ENCODE results near the gene ATP6V1A.
A peak's percentile ranks its signal among the peaks of the same experiment; 100 is the strongest.

Gene ATP6V1A

DNA sequence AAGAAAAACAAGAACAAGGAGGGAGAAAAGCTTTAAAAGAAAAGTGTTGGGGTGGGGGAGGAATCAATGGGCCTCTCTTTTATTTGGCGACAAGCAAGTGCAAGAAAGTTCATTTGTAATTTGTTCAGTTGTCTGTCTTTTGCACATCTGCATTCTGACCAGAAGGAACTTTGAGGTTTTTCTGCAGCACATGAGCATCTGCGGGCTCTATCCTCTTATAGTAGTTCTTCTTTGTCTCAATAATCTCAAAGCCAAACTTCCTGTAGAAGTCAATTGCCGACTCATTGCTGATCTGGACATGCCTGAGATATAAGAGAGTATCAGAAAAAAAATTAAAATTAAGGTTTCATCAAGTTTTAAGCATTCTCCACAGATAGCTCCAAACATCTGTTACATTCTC, 25.2 kb upstream of the ATP6V1A start:
- DNase-seq (ENCODE audit: low read depth in 1 of 2, low spot score in 1 of 2): peak in 1 of 2 experiments; percentile 43
- H3K27me3 ChIP-seq (ENCODE audit: insufficient read depth, poor library complexity, severe bottlenecking): no peaks in the 10 kb centered on the region
- H3K4me3 ChIP-seq (replicated peaks; ENCODE audit: insufficient read depth, low read length): no peak overlapping the region
- peak overlapping the region; percentile 34 for H3K27ac ChIP-seq (replicated peaks)
- TF ChIP-seq REST (IDR thresholded peaks at IDR 0.05; ENCODE audit: insufficient replicate concordance, low read depth) (no peak), POLR2AphosphoS5 (IDR thresholded peaks at IDR 0.05; ENCODE audit: low read depth) (no peak), SPI1 (IDR thresholded peaks at IDR 0.05; ENCODE audit: borderline replicate concordance, low read depth) (no peak), GABPA (IDR thresholded peaks at IDR 0.05; ENCODE audit: low read depth) (no peak)
- TF ChIP-seq, protein P1, sequence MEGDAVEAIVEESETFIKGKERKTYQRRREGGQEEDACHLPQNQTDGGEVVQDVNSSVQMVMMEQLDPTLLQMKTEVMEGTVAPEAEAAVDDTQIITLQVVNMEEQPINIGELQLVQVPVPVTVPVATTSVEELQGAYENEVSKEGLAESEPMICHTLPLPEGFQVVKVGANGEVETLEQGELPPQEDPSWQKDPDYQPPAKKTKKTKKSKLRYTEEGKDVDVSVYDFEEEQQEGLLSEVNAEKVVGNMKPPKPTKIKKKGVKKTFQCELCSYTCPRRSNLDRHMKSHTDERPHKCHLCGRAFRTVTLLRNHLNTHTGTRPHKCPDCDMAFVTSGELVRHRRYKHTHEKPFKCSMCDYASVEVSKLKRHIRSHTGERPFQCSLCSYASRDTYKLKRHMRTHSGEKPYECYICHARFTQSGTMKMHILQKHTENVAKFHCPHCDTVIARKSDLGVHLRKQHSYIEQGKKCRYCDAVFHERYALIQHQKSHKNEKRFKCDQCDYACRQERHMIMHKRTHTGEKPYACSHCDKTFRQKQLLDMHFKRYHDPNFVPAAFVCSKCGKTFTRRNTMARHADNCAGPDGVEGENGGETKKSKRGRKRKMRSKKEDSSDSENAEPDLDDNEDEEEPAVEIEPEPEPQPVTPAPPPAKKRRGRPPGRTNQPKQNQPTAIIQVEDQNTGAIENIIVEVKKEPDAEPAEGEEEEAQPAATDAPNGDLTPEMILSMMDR (IDR thresholded peaks at IDR 0.05; ENCODE audit: insufficient read depth, low read length): no peak

DNA sequence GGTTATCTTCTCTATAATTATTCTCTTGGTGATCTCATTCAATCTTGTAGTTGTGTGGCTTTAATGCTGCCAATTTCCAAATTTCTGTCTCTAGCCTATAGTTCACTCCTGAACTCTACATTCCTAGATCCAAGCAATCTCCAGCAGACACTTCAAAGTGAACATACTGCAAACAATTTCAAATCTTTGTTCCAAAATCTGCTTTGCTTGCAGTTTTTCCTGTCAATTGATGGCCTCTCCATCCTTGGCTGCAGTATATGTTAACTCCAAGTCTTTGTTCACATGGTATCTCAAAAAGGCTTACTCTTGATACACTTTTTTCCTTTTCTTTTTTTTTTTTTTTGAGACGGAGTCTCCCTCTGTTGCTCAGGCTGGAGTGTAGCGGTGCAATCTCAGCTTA, 18.2 kb upstream of the ATP6V1A start:
- TF ChIP-seq REST (IDR thresholded peaks at IDR 0.05; ENCODE audit: insufficient replicate concordance, low read depth) (no peak), GABPA (IDR thresholded peaks at IDR 0.05; ENCODE audit: low read depth) (no peak), POLR2AphosphoS5 (IDR thresholded peaks at IDR 0.05; ENCODE audit: low read depth) (no peak), SPI1 (IDR thresholded peaks at IDR 0.05; ENCODE audit: borderline replicate concordance, low read depth) (no peak)
- TF ChIP-seq, protein P1 (IDR thresholded peaks at IDR 0.05; ENCODE audit: insufficient read depth, low read length): no peak
- no peak overlapping the region for H3K4me3 ChIP-seq (replicated peaks; ENCODE audit: insufficient read depth, low read length)
- DNase-seq (ENCODE audit: low read depth in 1 of 2, low spot score in 1 of 2): no peak

DNA sequence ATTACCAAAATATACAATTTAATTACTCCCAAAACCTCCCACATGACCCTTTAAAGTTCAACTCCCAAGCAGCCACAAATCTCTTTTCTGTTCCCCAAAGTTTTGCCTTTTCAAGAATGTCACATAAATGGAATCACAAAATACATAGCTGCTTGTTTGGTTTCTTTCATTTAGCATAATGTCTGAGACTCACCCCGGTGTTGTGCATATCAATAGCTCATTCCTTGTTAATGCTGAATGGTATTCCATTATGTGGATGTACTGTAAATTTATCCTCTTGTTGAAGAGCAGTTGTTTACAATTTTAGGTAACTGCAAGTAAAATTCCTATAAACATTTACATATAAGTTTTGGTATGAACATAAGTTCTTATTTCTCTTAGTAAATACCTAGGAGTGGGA, 16.3 kb upstream of the ATP6V1A start:
- H3K4me3 ChIP-seq (replicated peaks; ENCODE audit: insufficient read depth, low read length): no peak overlapping the region
- H3K27me3 ChIP-seq (ENCODE audit: insufficient read depth, poor library complexity, severe bottlenecking): no peaks in the 10 kb centered on the region
- DNase-seq (ENCODE audit: low read depth in 1 of 2, low spot score in 1 of 2): no peak
- TF ChIP-seq REST (IDR thresholded peaks at IDR 0.05; ENCODE audit: insufficient replicate concordance, low read depth) (no peak), POLR2AphosphoS5 (IDR thresholded peaks at IDR 0.05; ENCODE audit: low read depth) (no peak)
- TF ChIP-seq, protein P1 (IDR thresholded peaks at IDR 0.05; ENCODE audit: insufficient read depth, low read length): no peak
- H3K27ac ChIP-seq (replicated peaks): no peak overlapping the region

More for the DNA sequence above, 18.2 kb upstream of the ATP6V1A start:
- Histone ChIP-seq H3K27me3 (ENCODE audit: insufficient read depth, poor library complexity, severe bottlenecking) (no peaks in the 10 kb centered on the region), H3K27ac (replicated peaks) (no peak overlapping the region)

Data from HL-60 (cell line).